Measurements from ENCODE around the gene DHRS12. TPM values are rescaled to one million over a fixed set of nuclear protein-coding genes. Genes with fewer than 3 reads are reported as not detected.

DHRS12 gene
- total RNA-seq, 1 experiment from 2014 or later = 8.8 TPM

GRCh38 chr13:51839711-51840540, 36.0 kb upstream of the DHRS12 start:
- Histone ChIP-seq H3K27me3 (ENCODE audit: insufficient read depth, low read length) (no peaks in the 10 kb centered on the region), H2BK12ac (ENCODE audit: insufficient read length, low read depth, low read length) (no peak overlapping the region), H2AFZ (ENCODE audit: low read length) (no peak overlapping the region), H3K4ac (ENCODE audit: low read depth, low read length) (no peak overlapping the region), H3K79me1 (ENCODE audit: insufficient read depth, low read depth, low read length, poor library complexity, severe bottlenecking) (no peaks in the 10 kb centered on the region), H3K56ac (ENCODE audit: insufficient read length, low read depth, low read length) (no peak overlapping the region), H2BK120ac (ENCODE audit: low read depth, low read length, poor library complexity, severe bottlenecking) (no peak overlapping the region), H3K18ac (ENCODE audit: insufficient read length, low read depth, low read length) (no peak overlapping the region), H3K27ac (ENCODE audit: insufficient read length, low read depth, low read length) (no peak overlapping the region), H3K4me1 (ENCODE audit: insufficient read depth, low read length) (no peaks in the 10 kb centered on the region), H2BK5ac (ENCODE audit: insufficient read length, low read length) (no peak overlapping the region), H4K20me1 (ENCODE audit: control insufficient read depth, insufficient read depth, insufficient read length) (no peaks in the 10 kb centered on the region), H3K9me3 (ENCODE audit: control insufficient read depth, low read depth, low read length) (no peaks in the 10 kb centered on the region), H3K4me2 (ENCODE audit: insufficient read depth, insufficient read length, low read length) (no peak overlapping the region), H3K79me2 (ENCODE audit: insufficient read depth, low read length) (no peaks in the 10 kb centered on the region), H3K9ac (ENCODE audit: extremely low read depth, insufficient read length, low read length) (no peak overlapping the region), H3T11ph (ENCODE audit: low read length) (no peak overlapping the region), H2BK20ac (ENCODE audit: low read depth, low read length, poor library complexity, severe bottlenecking) (no peak overlapping the region), H2BK15ac (ENCODE audit: low read depth, low read length) (no peak overlapping the region), H3K23ac (ENCODE audit: insufficient read length, low read depth, low read length) (no peak overlapping the region), H4K91ac (ENCODE audit: insufficient read length, low read depth, low read length) (no peak overlapping the region), H3K23me2 (ENCODE audit: insufficient read length, low read depth, low read length, poor library complexity, severe bottlenecking) (no peaks in the 10 kb centered on the region), H4K5ac (ENCODE audit: insufficient read length, low read depth, low read length) (no peak overlapping the region), H2AK5ac (ENCODE audit: insufficient read length, low read length) (no peak overlapping the region), H3K14ac (ENCODE audit: insufficient read depth, low read length) (no peak overlapping the region), H4K8ac (replicated peaks; ENCODE audit: insufficient read length, low read depth, low read length) (no peak overlapping the region)
- Mint-ChIP-seq H3K4me3 (no peak overlapping the region), H3K27ac (peak overlapping the region in 1 of 3 experiments; percentile 3; a peak in 1 of 7 replicates), H3K36me3 (ENCODE audit: insufficient read depth in 1 of 3, low read depth in 3 of 3) (no peaks in the 10 kb centered on the region), H3K27me3 (ENCODE audit: low read depth) (no peaks in the 10 kb centered on the region; the same call in none of the 2 replicates), H3K4me1 (peaks cover 6 to 7% of the 10 kb centered on the region in 2 experiments; a peak in 2 of 4 replicates), H3K9me3 (no peaks in the 10 kb centered on the region; a peak in 1 of 5 replicates)
- WGBS (ENCODE audit: extremely low coverage, insufficient read length, low lambda C conversion rate) = no CpG with 5 or more reads among the region's 10 CpGs
- DNase-seq = peak; percentile 17
- TF ChIP-seq, protein P1, sequence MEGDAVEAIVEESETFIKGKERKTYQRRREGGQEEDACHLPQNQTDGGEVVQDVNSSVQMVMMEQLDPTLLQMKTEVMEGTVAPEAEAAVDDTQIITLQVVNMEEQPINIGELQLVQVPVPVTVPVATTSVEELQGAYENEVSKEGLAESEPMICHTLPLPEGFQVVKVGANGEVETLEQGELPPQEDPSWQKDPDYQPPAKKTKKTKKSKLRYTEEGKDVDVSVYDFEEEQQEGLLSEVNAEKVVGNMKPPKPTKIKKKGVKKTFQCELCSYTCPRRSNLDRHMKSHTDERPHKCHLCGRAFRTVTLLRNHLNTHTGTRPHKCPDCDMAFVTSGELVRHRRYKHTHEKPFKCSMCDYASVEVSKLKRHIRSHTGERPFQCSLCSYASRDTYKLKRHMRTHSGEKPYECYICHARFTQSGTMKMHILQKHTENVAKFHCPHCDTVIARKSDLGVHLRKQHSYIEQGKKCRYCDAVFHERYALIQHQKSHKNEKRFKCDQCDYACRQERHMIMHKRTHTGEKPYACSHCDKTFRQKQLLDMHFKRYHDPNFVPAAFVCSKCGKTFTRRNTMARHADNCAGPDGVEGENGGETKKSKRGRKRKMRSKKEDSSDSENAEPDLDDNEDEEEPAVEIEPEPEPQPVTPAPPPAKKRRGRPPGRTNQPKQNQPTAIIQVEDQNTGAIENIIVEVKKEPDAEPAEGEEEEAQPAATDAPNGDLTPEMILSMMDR (conservative IDR thresholded peaks at IDR 0.05) = no peak
